Measurements from ENCODE around the gene PRRT4.

Gene PRRT4

GRCh38 chr7:128395748-128396147 is 34.3 kb upstream of the PRRT4 start:
- DNase-seq (ENCODE audit: low read depth) = no peak

- DNase-seq (ENCODE audit: low read depth) = no peak
Measured at GRCh38 chr7:128394904-128395496, 33.5 kb upstream of the PRRT4 start.

GRCh38 chr7:128393526-128394330 is 32.2 kb upstream of the PRRT4 start:
- no peak for DNase-seq (ENCODE audit: low read depth)

GRCh38 chr7:128392446-128393327 is 31.2 kb upstream of the PRRT4 start:
- DNase-seq (ENCODE audit: low read depth) = no peak

- DNase-seq (ENCODE audit: low read depth) = no peak
Measured at GRCh38 chr7:128391805-128392204, 30.3 kb upstream of the PRRT4 start.

GRCh38 chr7:128390871-128391565 is 29.5 kb upstream of the PRRT4 start:
- no peak for DNase-seq (ENCODE audit: low read depth)

DNA sequence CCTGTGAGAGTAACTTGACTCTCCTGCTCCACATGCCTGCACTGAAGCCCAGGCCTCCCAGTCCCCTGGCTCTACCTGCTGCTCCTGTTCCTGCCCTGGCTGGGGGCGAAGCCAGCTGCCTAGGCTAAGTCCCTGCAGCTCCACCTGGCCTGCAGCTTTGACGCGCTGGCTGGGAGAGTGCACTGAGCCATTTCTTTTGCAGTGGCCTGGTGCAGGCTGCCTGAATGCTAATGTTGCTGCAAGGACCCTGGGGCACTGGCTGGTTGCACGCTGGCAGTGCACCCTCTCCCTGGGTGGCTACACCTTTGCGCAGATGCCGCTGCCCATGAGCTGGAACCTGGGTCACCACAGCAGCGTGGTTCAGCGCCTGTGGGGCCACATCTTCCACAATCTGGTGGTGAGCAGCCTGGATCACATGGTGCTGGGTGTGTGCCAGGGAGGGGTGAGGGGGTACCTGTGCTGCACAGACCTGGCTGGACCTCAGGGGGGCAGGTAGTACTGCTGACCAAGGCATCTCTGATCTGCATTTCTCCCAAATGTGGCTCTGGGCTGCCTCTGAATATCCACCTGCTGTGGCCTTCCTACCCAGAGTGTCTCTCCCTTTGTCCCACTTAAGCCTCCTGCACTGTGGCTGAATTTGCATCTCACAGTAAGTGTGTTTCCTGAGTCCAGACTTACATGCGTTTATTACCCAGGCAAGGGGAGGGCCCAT is 28.3 kb upstream of the PRRT4 start:
- DNase-seq (ENCODE audit: low read depth) = no peak

DNA sequence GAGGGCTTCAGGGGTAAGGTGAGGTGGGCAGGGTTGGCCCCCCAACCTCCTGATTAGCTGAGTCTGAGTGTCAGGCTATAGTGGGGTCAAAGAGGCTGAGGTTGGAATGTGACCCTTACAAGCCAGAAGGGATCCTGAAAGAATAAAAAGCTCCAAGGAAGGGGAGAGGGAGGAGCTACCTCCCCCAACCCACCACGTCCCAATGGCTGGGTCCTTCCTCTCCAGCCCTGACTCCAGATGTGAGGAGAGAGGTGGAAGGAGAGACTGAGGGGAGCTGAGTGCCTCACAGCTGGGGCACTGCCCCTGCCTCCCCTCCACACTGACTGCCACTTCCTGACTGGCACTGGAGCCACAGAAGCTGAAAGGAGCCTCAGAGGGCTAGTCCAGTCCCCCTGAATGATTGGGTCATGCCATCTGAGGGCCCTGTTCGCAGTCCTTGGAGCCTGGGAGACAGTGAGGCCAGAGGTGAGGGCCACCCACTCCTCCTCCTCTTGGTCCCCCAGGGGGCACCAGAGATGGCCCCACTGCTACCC is 27.7 kb upstream of the PRRT4 start:
- no peak for DNase-seq (ENCODE audit: low read depth)

DNA sequence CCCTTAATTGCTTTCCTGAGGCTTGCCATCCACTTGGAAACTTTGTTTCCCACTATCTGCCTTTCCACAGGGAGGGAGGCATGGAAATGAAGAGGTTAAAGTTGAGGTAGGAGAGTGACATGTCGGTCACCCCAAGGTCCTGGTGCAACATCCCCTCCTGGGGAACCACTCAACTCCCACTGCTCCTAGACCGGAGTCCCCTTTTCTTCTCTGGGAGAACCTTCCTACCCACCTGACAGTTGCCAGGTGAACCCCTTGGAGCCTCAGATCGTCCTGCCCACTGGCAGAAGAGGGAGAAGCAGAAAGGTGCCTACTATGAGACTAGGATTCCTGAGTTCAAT is 26.6 kb upstream of the PRRT4 start:
- no peak for DNase-seq (ENCODE audit: low read depth)

GRCh38 chr7:128387216-128388144 is 26.0 kb upstream of the PRRT4 start:
- DNase-seq (ENCODE audit: low read depth) = no peak

DNA sequence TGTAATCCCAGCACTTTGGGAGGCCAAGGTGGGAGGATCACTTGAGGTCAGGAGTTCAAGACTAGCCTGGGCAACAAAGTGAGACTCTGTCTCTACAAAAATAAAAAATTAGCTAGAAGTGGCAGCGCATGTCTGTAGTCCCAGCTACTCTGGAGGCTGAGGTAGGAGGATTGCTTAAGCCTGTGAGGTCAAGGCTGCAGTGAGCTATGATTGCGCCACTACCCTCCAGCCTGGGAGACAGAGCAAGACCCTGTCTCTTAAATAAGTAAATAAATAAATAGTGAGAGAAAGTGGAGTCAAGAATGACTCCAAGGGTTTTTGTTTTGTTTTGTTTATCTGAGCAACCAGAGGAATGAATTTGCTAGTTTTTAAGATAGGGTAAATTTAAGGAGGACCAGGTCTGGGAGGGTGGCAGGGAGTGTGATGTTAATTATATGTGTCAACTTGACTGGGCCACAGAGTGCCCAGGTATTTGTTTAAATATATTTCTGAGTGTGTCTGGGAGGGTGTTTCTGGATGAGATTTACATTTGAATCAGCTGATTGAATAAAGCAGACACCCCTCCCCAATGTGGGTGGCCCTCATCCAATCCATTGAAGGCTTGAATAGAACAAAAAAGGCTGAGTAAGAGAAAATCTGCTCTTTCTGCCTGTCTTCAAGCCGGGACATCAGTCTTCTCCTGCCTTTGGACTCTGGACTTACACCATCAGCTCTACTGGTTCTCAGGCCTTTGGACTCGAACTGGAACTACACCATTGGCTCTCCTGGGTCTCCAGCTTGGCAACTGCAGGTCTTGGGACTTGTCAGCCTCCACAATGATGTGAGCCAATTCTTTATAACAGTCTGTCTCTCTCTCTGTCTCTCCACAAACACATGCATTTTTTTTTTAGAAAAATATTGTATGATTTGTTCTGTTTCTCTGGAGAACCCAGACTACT is 24.8 kb upstream of the PRRT4 start:
- DNase-seq (ENCODE audit: low read depth) = no peak

DNA sequence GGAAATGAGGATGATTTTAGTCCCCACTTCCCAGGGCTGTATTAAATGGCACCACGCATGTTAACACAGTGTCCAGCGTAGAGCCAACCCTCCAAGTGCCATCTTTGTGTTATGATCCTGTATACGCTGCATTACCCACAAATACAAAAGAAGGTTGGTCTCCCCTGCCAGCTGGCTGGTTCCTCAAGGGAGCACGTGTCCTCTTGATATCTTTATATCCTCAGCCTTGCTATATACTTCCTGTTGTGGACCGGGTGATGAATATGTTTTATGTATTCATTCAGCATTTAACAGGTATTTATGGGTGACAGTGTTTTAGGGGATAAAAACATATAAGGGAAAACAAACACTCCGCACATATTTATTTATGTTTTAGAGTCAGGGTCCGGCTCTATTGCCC is 23.2 kb upstream of the PRRT4 start:
- no peak for DNase-seq (ENCODE audit: low read depth)

DNA sequence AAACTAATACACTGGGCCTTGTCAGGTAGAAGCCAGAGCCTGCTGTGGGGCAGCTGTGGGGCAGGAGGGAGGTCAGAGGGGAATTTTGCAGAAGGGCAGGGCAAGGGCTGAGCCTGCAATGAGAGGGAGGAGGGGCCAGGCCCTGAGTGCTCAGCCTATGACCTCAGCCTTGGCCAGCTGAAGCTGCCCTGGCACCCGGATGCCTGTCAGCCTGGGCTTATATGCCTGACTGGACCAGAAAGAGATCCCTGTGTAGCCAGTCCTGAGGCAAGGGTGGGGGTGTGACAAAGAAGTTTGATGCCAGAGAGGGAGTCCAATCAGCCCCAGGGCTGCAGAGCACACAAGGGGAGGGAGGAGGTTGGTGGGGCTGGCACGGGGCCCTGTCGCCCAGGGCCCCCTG is 22.3 kb upstream of the PRRT4 start:
- DNase-seq (ENCODE audit: low read depth) = no peak

DNA sequence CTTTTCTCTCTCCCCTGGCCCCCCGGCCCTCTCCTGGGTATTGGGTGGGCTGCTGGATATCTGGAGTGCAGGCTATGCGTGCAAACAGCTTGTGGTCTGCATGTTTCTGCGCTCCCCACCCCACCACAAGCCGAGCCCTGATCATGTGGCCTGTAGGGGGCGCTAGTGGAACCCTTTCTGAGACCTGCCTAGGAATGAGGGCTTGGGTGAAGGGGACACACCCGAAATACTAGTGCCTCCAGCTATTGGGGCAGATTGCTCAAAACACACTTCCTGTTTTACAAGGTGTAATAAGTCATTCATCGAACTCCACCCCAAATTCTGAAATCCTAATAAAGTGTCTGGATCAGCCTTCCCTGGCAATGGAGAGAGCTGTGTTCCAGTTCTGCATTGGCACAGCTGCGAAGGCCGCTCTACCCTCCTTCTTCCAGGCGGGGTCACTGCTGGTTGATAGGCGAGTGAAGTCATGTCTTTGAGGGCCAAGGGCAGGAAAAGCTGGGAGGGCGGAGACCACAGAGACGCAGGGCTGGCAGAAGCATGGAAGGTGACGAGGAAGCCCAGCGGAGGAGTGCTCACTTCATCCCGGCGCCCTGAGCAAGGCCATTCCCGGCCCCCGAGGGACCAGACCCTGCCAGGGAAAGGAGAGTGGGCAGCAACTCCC is 19.8 kb upstream of the PRRT4 start:
- no peak for DNase-seq (ENCODE audit: low read depth)

DNA sequence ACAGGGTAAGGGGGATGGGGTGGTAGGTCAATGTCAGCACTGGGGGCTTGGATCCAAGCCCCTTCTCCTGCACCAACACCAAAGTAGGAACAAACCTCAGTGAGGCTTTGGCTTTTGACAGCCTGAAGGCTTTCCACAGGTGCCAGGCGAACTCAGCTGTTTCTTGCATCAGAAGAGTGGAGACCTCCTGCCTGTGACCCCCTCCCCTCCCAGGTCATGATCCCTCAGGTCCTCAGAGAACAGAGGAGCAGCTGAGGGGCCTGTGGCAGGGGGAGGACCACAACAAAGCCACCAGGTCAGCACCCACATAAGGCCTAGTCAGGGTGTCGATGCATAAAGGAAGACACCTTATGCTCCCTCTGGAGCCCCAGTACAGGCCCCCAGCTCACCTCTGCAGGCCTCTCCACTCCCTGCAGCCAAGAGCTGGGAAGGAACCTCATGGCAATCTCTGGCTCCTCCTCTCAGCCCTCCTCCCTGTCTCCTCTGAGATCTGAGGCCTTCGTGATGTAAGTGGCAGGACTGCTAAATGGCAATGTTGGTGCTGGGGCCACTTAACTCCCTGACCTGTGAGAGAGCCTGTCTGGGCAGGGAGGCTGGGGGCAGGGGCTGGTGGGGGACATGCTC is 19.1 kb upstream of the PRRT4 start:
- no peak for DNase-seq (ENCODE audit: low read depth)

- no peak for DNase-seq (ENCODE audit: low read depth)
Measured at GRCh38 chr7:128379900-128380479, 18.5 kb upstream of the PRRT4 start.

GRCh38 chr7:128378637-128379036 is 17.1 kb upstream of the PRRT4 start:
- DNase-seq (ENCODE audit: low read depth) = no peak

DNA sequence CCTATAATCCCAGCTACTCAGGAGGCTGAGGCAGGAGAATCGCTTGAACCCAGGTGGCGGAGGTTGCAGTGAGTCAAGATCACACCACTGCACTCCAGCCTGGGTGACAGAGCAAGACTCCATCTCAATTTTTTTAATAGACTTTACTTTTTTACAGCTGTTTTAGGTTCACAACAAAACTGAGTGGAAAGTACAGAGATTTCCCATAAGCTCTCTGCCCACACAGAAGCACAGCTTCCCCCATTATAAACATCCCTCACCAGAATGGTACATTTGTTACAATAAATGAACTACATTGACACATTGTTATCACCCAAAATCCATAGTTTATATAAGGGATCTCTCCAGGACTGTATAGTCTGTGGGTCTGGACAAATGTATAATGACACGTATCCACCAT is 14.6 kb upstream of the PRRT4 start:
- DNase-seq (ENCODE audit: low read depth) = no peak
